CD4-positive, alpha-beta memory T cell (primary cell): ENCODE results near the gene CD28. TPM values are rescaled to one million over a fixed set of nuclear protein-coding genes. Genes with fewer than 3 reads are reported as not detected.
A peak's percentile ranks its signal among the peaks of the same experiment; 100 is the strongest.
"Not testable (repeated sequence)": the region's sequence is repeated elsewhere in the genome, so short reads cannot be mapped to it uniquely, and the experiment has no call there.

ENCODE experiments used
- CTCF ChIA-PET: fragments of 350-600 bp; sonication (Branson Sonifier 250); formaldehyde crosslinking; loops from one replicate; lab custom pipeline; 2021; ENCODE audit warnings: inconsistent platforms; ENCODE audit not compliant: partially characterized antibody; lab: Charles Lee
- POLR2A ChIA-PET: fragments of 350-600 bp; sonication (Branson Sonifier 250); formaldehyde crosslinking; loops from one replicate; lab custom pipeline; 2021; ENCODE audit not compliant: partially characterized antibody; lab: Charles Lee
- DNase-seq, 5 donors: peaks; one replicate each; pipeline versions ENCODE4 v3.0.0 to v3.0.0-alpha.2; 2020 to 2022; ENCODE audit warnings: mixed read lengths in 1 of 5
- H3K27ac ChIP-seq: one replicate; pipeline ENCODE4 v1.7.0; 2013; ENCODE audit warnings: low read depth, low read length
- H3K27me3 ChIP-seq: 2 replicates; pipeline ENCODE4 v1.7.0; 2013; ENCODE audit warnings: mild to moderate bottlenecking, low read length, moderate library complexity; ENCODE audit not compliant: insufficient read depth
- H3K36me3 ChIP-seq: 2 replicates; pipeline ENCODE4 v1.7.0; 2013; ENCODE audit warnings: mild to moderate bottlenecking, low read length, moderate library complexity; ENCODE audit not compliant: insufficient read depth
- H3K4me1 ChIP-seq: 2 replicates; pipeline ENCODE4 v1.7.0; 2013; ENCODE audit warnings: mild to moderate bottlenecking, low read length, moderate library complexity; ENCODE audit not compliant: insufficient read depth
- H3K4me3 ChIP-seq, 2 donors: one replicate each; pipeline ENCODE4 v1.7.0; 2013; ENCODE audit warnings: low read length in 2 of 2, mild to moderate bottlenecking in 1 of 2
- H3K9me3 ChIP-seq, 2 donors: one replicate each; pipeline ENCODE4 v1.7.0; 2013; ENCODE audit warnings: low read length in 2 of 2, control low read depth in 1 of 2; ENCODE audit not compliant: control insufficient read depth in 1 of 2
- H3K27ac Mint-ChIP-seq, 7 donors: one replicate each; pipeline ENCODE4 v1.8.0; 2020 to 2021; ENCODE audit warnings: mixed read lengths in 7 of 7, mild to moderate bottlenecking in 6 of 7, inconsistent platforms in 3 of 7, moderate library complexity in 3 of 7
- H3K27me3 Mint-ChIP-seq, 2 donors: one replicate each; pipeline ENCODE4 v1.8.0; 2020 to 2021; ENCODE audit warnings: mixed read lengths in 2 of 2
- H3K36me3 Mint-ChIP-seq, 2 donors: one replicate each; pipeline ENCODE4 v1.8.0; 2020 to 2021; ENCODE audit warnings: mixed read lengths in 2 of 2, inconsistent platforms in 1 of 2, mild to moderate bottlenecking in 1 of 2
- H3K4me1 Mint-ChIP-seq, 4 donors: one replicate each; pipeline ENCODE4 v1.8.0; 2020 to 2021; ENCODE audit warnings: mixed read lengths in 4 of 4, mild to moderate bottlenecking in 1 of 4
- H3K4me3 Mint-ChIP-seq, 8 donors: one replicate each; pipeline ENCODE4 v1.8.0; 2020 to 2021; ENCODE audit warnings: mixed read lengths in 8 of 8, mild to moderate bottlenecking in 7 of 8, moderate library complexity in 6 of 8, inconsistent platforms in 3 of 8
- H3K9me3 Mint-ChIP-seq, 8 donors: one replicate each; pipeline ENCODE4 v1.8.0; 2020 to 2021; ENCODE audit warnings: mixed read lengths in 8 of 8, mild to moderate bottlenecking in 5 of 8, inconsistent platforms in 3 of 8, moderate library complexity in 1 of 8
- intact Hi-C: fragments of 100-400 bp; cut with micrococcal nuclease; formaldehyde crosslinking; loops from one replicate; pipeline ENCODE4 v1.15.1; 2023
- polyA plus RNA-seq, 2 donors: library from polyadenylated mRNA; unstranded; fragments of 300-500 nt; fragmentation: Illumina TruSeq; gene quantifications; one replicate each; pipeline ENCODE4 v1.2.3, GENCODE V29; 2021
- total RNA-seq, 2 experiments: library from RNA; stranded (reverse); gene quantifications; one replicate each; pipeline ENCODE4 v1.2.3, GENCODE V29; 2021

Gene CD28
- total and polyA plus RNA-seq, 4 experiments from 2014 or later, result 80.0 to 222 (median 167) TPM

GRCh38 chr2:203772456-203773165 lies 66.2 kb downstream of the CD28 start:
- H3K9me3 Mint-ChIP-seq, result peaks cover 0 to under 1% (median 0%) of the 10 kb centered on the region in 8 donors
- intact Hi-C loops, result no loop called here
- Histone ChIP-seq H3K4me3 (no peak overlapping the region), H3K4me1 (no peaks in the 10 kb centered on the region), H3K36me3 (no peaks in the 10 kb centered on the region), H3K27ac (no peak overlapping the region), H3K9me3 (no peaks in the 10 kb centered on the region), H3K27me3 (no peaks in the 10 kb centered on the region)
- DNase-seq, result no peak
- no peak overlapping the region for H3K4me3 Mint-ChIP-seq
- ChIA-PET CTCF (no interaction called here), POLR2A (interaction anchor here (1.0 kb wide), 1 partner anchor 238 kb away, joined by 3 read pairs; no protein-coding TSS in a partner anchor)
- H3K36me3 Mint-ChIP-seq, result peaks cover 19 to 48% of the 10 kb centered on the region in 2 donors
- H3K4me1 Mint-ChIP-seq, result peaks cover 0 to 11% (median 6%) of the 10 kb centered on the region in 4 donors
- no peaks in the 10 kb centered on the region for H3K27me3 Mint-ChIP-seq
- peak overlapping the region in 1 of 7 donors; percentile 55 for H3K27ac Mint-ChIP-seq

- intact Hi-C loops, result no loop called here
- H3K9me3 Mint-ChIP-seq, result peaks cover 0 to 2% (median 0%) of the 10 kb centered on the region in 8 donors
- Histone ChIP-seq H3K36me3 (no peaks in the 10 kb centered on the region), H3K27me3 (no peaks in the 10 kb centered on the region), H3K27ac (no peak overlapping the region), H3K4me1 (peaks cover 7% of the 10 kb centered on the region), H3K4me3 (no peak overlapping the region), H3K9me3 (no peaks in the 10 kb centered on the region)
- no peak overlapping the region for H3K4me3 Mint-ChIP-seq
- peaks cover 9 to 34% of the 10 kb centered on the region in 2 donors for H3K36me3 Mint-ChIP-seq
- ChIA-PET POLR2A (no interaction called here), CTCF (interaction anchor here (1.0 to 1.9 kb wide), 2 partner anchors 9 to 135 kb away, joined by 3 to 4 read pairs; no protein-coding TSS in a partner anchor)
- H3K4me1 Mint-ChIP-seq, result peaks cover 8 to 19% (median 11%) of the 10 kb centered on the region in 4 donors
- no peaks in the 10 kb centered on the region for H3K27me3 Mint-ChIP-seq
- no peak for DNase-seq
- H3K27ac Mint-ChIP-seq, result no peak overlapping the region
Measured at GRCh38 chr2:203774760-203775159, 68.3 kb downstream of the CD28 start.

- H3K4me1 ChIP-seq, result peaks cover 12% of the 10 kb centered on the region
- no peak overlapping the region for H3K4me3 ChIP-seq
- H3K36me3 Mint-ChIP-seq, result peaks cover 4 to 25% of the 10 kb centered on the region in 2 donors
- no peak overlapping the region for H3K4me3 Mint-ChIP-seq
- intact Hi-C loops, result no loop called here
- peaks cover 0 to 2% (median 0%) of the 10 kb centered on the region in 8 donors for H3K9me3 Mint-ChIP-seq
- ChIA-PET POLR2A (no interaction called here), CTCF (interaction anchor here (1.0 to 1.9 kb wide), 2 partner anchors 8 to 134 kb away, joined by 3 to 4 read pairs; no protein-coding TSS in a partner anchor)
- peaks cover 15 to 25% (median 17%) of the 10 kb centered on the region in 4 donors for H3K4me1 Mint-ChIP-seq
- H3K27me3 ChIP-seq, result no peaks in the 10 kb centered on the region
- no peaks in the 10 kb centered on the region for H3K27me3 Mint-ChIP-seq
- no peak overlapping the region for H3K27ac ChIP-seq
- H3K36me3 ChIP-seq, result no peaks in the 10 kb centered on the region
- peak overlapping the region in 3 of 7 donors; percentile 31 to 65 (median 31) for H3K27ac Mint-ChIP-seq
- no peak for DNase-seq
- no peaks in the 10 kb centered on the region for H3K9me3 ChIP-seq
Measured at GRCh38 chr2:203775684-203776083, 69.2 kb downstream of the CD28 start.

GRCh38 chr2:203777030-203777429 lies 70.6 kb downstream of the CD28 start:
- no peaks in the 10 kb centered on the region for H3K36me3 ChIP-seq
- intact Hi-C loops, result no loop called here
- H3K4me1 ChIP-seq, result peaks cover 12% of the 10 kb centered on the region
- ChIA-PET CTCF (interaction anchor here (0.7 kb wide), 1 partner anchor 9 kb away, joined by 3 read pairs; no protein-coding TSS in a partner anchor), POLR2A (interaction anchor here (0.7 to 1.2 kb wide), 2 partner anchors 11 to 133 kb away, joined by 3 to 4 read pairs; no protein-coding TSS in a partner anchor)
- H3K4me1 Mint-ChIP-seq, result peaks cover 23 to 39% (median 28%) of the 10 kb centered on the region in 4 donors
- peaks cover 0 to 2% (median 0%) of the 10 kb centered on the region in 8 donors for H3K9me3 Mint-ChIP-seq
- H3K36me3 Mint-ChIP-seq, result peaks cover 4 to 17% of the 10 kb centered on the region in 2 donors
- no peak overlapping the region for H3K4me3 Mint-ChIP-seq
- no peak overlapping the region for H3K27ac ChIP-seq
- H3K27me3 Mint-ChIP-seq, result no peaks in the 10 kb centered on the region
- no peaks in the 10 kb centered on the region for H3K9me3 ChIP-seq
- H3K4me3 ChIP-seq, result no peak overlapping the region
- H3K27me3 ChIP-seq, result no peaks in the 10 kb centered on the region
- no peak for DNase-seq
- H3K27ac Mint-ChIP-seq, result no peak overlapping the region

- H3K27ac Mint-ChIP-seq, result peak overlapping the region in 4 of 7 donors; percentile 12 to 85 (median 33)
- H3K4me3 Mint-ChIP-seq, H3K4me3 ChIP-seq, H3K27ac ChIP-seq, H3K9me3 ChIP-seq, H3K27me3 Mint-ChIP-seq, DNase-seq, intact Hi-C loops, H3K27me3 ChIP-seq, H3K9me3 Mint-ChIP-seq, H3K36me3 ChIP-seq: not testable (repeated sequence)
- H3K4me1 ChIP-seq, result peaks cover 20% of the 10 kb centered on the region
- peaks cover 32 to 52% (median 39%) of the 10 kb centered on the region in 4 donors for H3K4me1 Mint-ChIP-seq
- CTCF ChIA-PET, result interaction anchor here (1.2 to 10.1 kb wide), 6 partner anchors 35 to 295 kb away, joined by 4 to 59 read pairs (median 6); partner anchors contain the start of gene CD28
- POLR2A ChIA-PET, result interaction anchor here (0.8 to 4.4 kb wide), 4 partner anchors 39 to 311 kb away, joined by 3 to 16 read pairs (median 4); no protein-coding TSS in a partner anchor
- peaks cover 2 to 11% of the 10 kb centered on the region in 2 donors for H3K36me3 Mint-ChIP-seq
Measured at GRCh38 chr2:203779477-203780073, 73.1 kb downstream of the CD28 start.

- intact Hi-C loops, result no loop called here
- Histone ChIP-seq H3K27ac (no peak overlapping the region), H3K27me3 (no peaks in the 10 kb centered on the region), H3K9me3 (no peaks in the 10 kb centered on the region), H3K36me3 (no peaks in the 10 kb centered on the region), H3K4me1 (peaks cover 20% of the 10 kb centered on the region), H3K4me3 (no peak overlapping the region)
- CTCF ChIA-PET, result interaction anchor here (0.9 to 10.1 kb wide), 11 partner anchors 31 to 296 kb away, joined by 3 to 59 read pairs (median 4); partner anchors contain the start of gene CD28
- Mint-ChIP-seq H3K9me3 (peaks cover 0 to 2% (median 0%) of the 10 kb centered on the region in 8 donors), H3K27ac (peak overlapping the region in 4 of 7 donors; percentile 12 to 85 (median 33)), H3K27me3 (no peaks in the 10 kb centered on the region), H3K4me3 (no peak overlapping the region), H3K4me1 (peaks cover 34 to 55% (median 42%) of the 10 kb centered on the region in 4 donors), H3K36me3 (peaks cover 2 to 8% of the 10 kb centered on the region in 2 donors)
- DNase-seq, result no peak
- POLR2A ChIA-PET, result interaction anchor here (0.7 to 4.4 kb wide), 6 partner anchors 14 to 88 kb away, joined by 3 to 16 read pairs (median 4); no protein-coding TSS in a partner anchor
Measured at GRCh38 chr2:203780231-203780630, 73.8 kb downstream of the CD28 start.
